Stimulated activated naive CD8-positive, alpha-beta T cell treated with anti-CD3 and anti-CD28 coated beads, Interleukin-15, amount 100 ng/mL, for 72 hours (primary cell): ENCODE results near the gene SEC22C.

ENCODE experiments used
- ATAC-seq: fragments of 150-1000 bp; cut with Tn5 transposase; 2 replicates; pipeline ENCODE4 v1.10.0; 2021; ENCODE audit warnings: mild to moderate bottlenecking, moderate library complexity
- DNase-seq, 2 donors: peaks; one replicate each; pipeline ENCODE4 v3.0.0; 2021 to 2022
- H3K27ac Mint-ChIP-seq, 2 donors: one replicate each; pipeline ENCODE4 v1.8.0; 2022; ENCODE audit warnings: mild to moderate bottlenecking in 2 of 2, mixed read lengths in 2 of 2, moderate library complexity in 2 of 2
- H3K27me3 Mint-ChIP-seq: one replicate; pipeline ENCODE4 v1.8.0; 2022; ENCODE audit warnings: mixed read lengths
- H3K4me1 Mint-ChIP-seq: one replicate; pipeline ENCODE4 v1.8.0; 2022; ENCODE audit warnings: mild to moderate bottlenecking, mixed read lengths
- H3K4me3 Mint-ChIP-seq, 2 donors: one replicate each; pipeline ENCODE4 v1.8.0; 2022; ENCODE audit warnings: mild to moderate bottlenecking in 2 of 2, mixed read lengths in 2 of 2, moderate library complexity in 1 of 2
- H3K9me3 Mint-ChIP-seq, 2 donors: one replicate each; pipeline ENCODE4 v1.8.0; 2022; ENCODE audit warnings: mixed read lengths in 2 of 2

The SEC22C gene

GRCh38 chr3:42531470-42531869 is 50.3 kb downstream of the SEC22C start:
- Mint-ChIP-seq H3K4me1 (peaks cover 70% of the 10 kb centered on the region), H3K27ac (no peak overlapping the region)

GRCh38 chr3:42530073-42530472 is 51.7 kb downstream of the SEC22C start:
- H3K9me3 Mint-ChIP-seq: no peaks in the 10 kb centered on the region
- DNase-seq (no peak), ATAC-seq (no peak)
- no peaks in the 10 kb centered on the region for H3K27me3 Mint-ChIP-seq
- H3K4me3 Mint-ChIP-seq: no peak overlapping the region
- peaks cover 84% of the 10 kb centered on the region for H3K4me1 Mint-ChIP-seq
- no peak overlapping the region for H3K27ac Mint-ChIP-seq

More at GRCh38 chr3:42531470-42531869, 50.3 kb downstream of the SEC22C start:
- no peaks in the 10 kb centered on the region for H3K9me3 Mint-ChIP-seq
- H3K27me3 Mint-ChIP-seq: no peaks in the 10 kb centered on the region
- ATAC-seq (no peak), DNase-seq (no peak)
- H3K4me3 Mint-ChIP-seq: no peak overlapping the region

GRCh38 chr3:42529468-42529867 is 52.3 kb downstream of the SEC22C start:
- Mint-ChIP-seq H3K27ac (no peak overlapping the region), H3K9me3 (no peaks in the 10 kb centered on the region), H3K27me3 (no peaks in the 10 kb centered on the region), H3K4me1 (peaks cover 88% of the 10 kb centered on the region), H3K4me3 (no peak overlapping the region)
- ATAC-seq (no peak), DNase-seq (no peak)

GRCh38 chr3:42527368-42527917 is 54.3 kb downstream of the SEC22C start:
- ATAC-seq (no peak), DNase-seq (no peak)
- H3K27ac Mint-ChIP-seq: peak overlapping the region; percentile 93 to 97
- H3K4me3 Mint-ChIP-seq: no peak overlapping the region
- H3K27me3 Mint-ChIP-seq: no peaks in the 10 kb centered on the region
- H3K9me3 Mint-ChIP-seq: no peaks in the 10 kb centered on the region
- peaks cover 74% of the 10 kb centered on the region for H3K4me1 Mint-ChIP-seq

GRCh38 chr3:42526616-42527367 is 55.0 kb downstream of the SEC22C start:
- ATAC-seq (peak; percentile 90), DNase-seq (peak; percentile 47 to 66)
- Mint-ChIP-seq H3K27me3 (no peaks in the 10 kb centered on the region), H3K27ac (peak overlapping the region; percentile 93 to 97), H3K9me3 (no peaks in the 10 kb centered on the region), H3K4me1 (peaks cover 69% of the 10 kb centered on the region), H3K4me3 (peak overlapping the region; percentile 51 to 56)

- peaks cover 60% of the 10 kb centered on the region for H3K4me1 Mint-ChIP-seq
Measured at GRCh38 chr3:42525736-42526345, 55.9 kb downstream of the SEC22C start.

GRCh38 chr3:42525212-42525611 is 56.6 kb downstream of the SEC22C start:
- H3K27ac Mint-ChIP-seq: peak overlapping the region in 1 of 2 donors; percentile 93

More at GRCh38 chr3:42525736-42526345, 55.9 kb downstream of the SEC22C start:
- no peak overlapping the region for H3K27ac Mint-ChIP-seq
- no peaks in the 10 kb centered on the region for H3K9me3 Mint-ChIP-seq
- peak; percentile 6 for ATAC-seq
- no peaks in the 10 kb centered on the region for H3K27me3 Mint-ChIP-seq
- no peak overlapping the region for H3K4me3 Mint-ChIP-seq
- DNase-seq: no peak

GRCh38 chr3:42524751-42525150 is 57.0 kb downstream of the SEC22C start:
- DNase-seq (no peak), ATAC-seq (no peak)
- peaks cover 60% of the 10 kb centered on the region for H3K4me1 Mint-ChIP-seq
- no peaks in the 10 kb centered on the region for H3K9me3 Mint-ChIP-seq
- H3K4me3 Mint-ChIP-seq: no peak overlapping the region
- no peaks in the 10 kb centered on the region for H3K27me3 Mint-ChIP-seq
- no peak overlapping the region for H3K27ac Mint-ChIP-seq

More at GRCh38 chr3:42525212-42525611, 56.6 kb downstream of the SEC22C start:
- Mint-ChIP-seq H3K9me3 (no peaks in the 10 kb centered on the region), H3K4me3 (no peak overlapping the region), H3K27me3 (no peaks in the 10 kb centered on the region), H3K4me1 (peaks cover 60% of the 10 kb centered on the region)
- ATAC-seq (no peak), DNase-seq (no peak)

GRCh38 chr3:42520906-42521305 is 60.9 kb downstream of the SEC22C start:
- peak overlapping the region in 1 of 2 donors; percentile 41 for H3K27ac Mint-ChIP-seq
- ATAC-seq (no peak), DNase-seq (no peak)
- no peaks in the 10 kb centered on the region for H3K27me3 Mint-ChIP-seq
- no peaks in the 10 kb centered on the region for H3K9me3 Mint-ChIP-seq
- H3K4me1 Mint-ChIP-seq: peaks cover 32% of the 10 kb centered on the region
- H3K4me3 Mint-ChIP-seq: no peak overlapping the region

GRCh38 chr3:42520336-42520735 is 61.4 kb downstream of the SEC22C start:
- ATAC-seq (no peak), DNase-seq (no peak)
- H3K27ac Mint-ChIP-seq: peak overlapping the region in 1 of 2 donors; percentile 10
- H3K4me1 Mint-ChIP-seq: peaks cover 26% of the 10 kb centered on the region
- no peaks in the 10 kb centered on the region for H3K9me3 Mint-ChIP-seq
- no peaks in the 10 kb centered on the region for H3K27me3 Mint-ChIP-seq
- H3K4me3 Mint-ChIP-seq: no peak overlapping the region

- peak overlapping the region; percentile 4 to 50 for H3K27ac Mint-ChIP-seq
- H3K4me3 Mint-ChIP-seq: peak overlapping the region; percentile 47 to 58
- ATAC-seq (peak; percentile 92), DNase-seq (peak in 1 of 2 donors; percentile 30)
- no peaks in the 10 kb centered on the region for H3K9me3 Mint-ChIP-seq
- no peaks in the 10 kb centered on the region for H3K27me3 Mint-ChIP-seq
- peaks cover 20% of the 10 kb centered on the region for H3K4me1 Mint-ChIP-seq
Measured at GRCh38 chr3:42519568-42519962, 62.2 kb downstream of the SEC22C start.

GRCh38 chr3:42518800-42519567 is 62.8 kb downstream of the SEC22C start:
- ATAC-seq (no peak), DNase-seq (no peak)
- Mint-ChIP-seq H3K4me1 (peaks cover 20% of the 10 kb centered on the region), H3K27ac (no peak overlapping the region), H3K4me3 (no peak overlapping the region), H3K27me3 (no peaks in the 10 kb centered on the region), H3K9me3 (no peaks in the 10 kb centered on the region)

- DNase-seq: no peak
- no peaks in the 10 kb centered on the region for H3K27me3 Mint-ChIP-seq
- no peaks in the 10 kb centered on the region for H3K9me3 Mint-ChIP-seq
- H3K4me3 Mint-ChIP-seq: no peak overlapping the region
- no peak for ATAC-seq
- peaks cover 20% of the 10 kb centered on the region for H3K4me1 Mint-ChIP-seq
- no peak overlapping the region for H3K27ac Mint-ChIP-seq
Measured at GRCh38 chr3:42517117-42517516, 64.7 kb downstream of the SEC22C start.

- no peak for DNase-seq
- peak overlapping the region in 1 of 2 donors; percentile 89 for H3K27ac Mint-ChIP-seq
Measured at GRCh38 chr3:42516443-42516842, 65.3 kb downstream of the SEC22C start.

GRCh38 chr3:42515976-42516375 is 65.8 kb downstream of the SEC22C start:
- Mint-ChIP-seq H3K27ac (peak overlapping the region in 1 of 2 donors; percentile 89), H3K4me1 (peaks cover 31% of the 10 kb centered on the region), H3K4me3 (no peak overlapping the region), H3K9me3 (no peaks in the 10 kb centered on the region), H3K27me3 (no peaks in the 10 kb centered on the region)
- ATAC-seq (no peak), DNase-seq (no peak)

More at GRCh38 chr3:42516443-42516842, 65.3 kb downstream of the SEC22C start:
- Mint-ChIP-seq H3K9me3 (no peaks in the 10 kb centered on the region), H3K27me3 (no peaks in the 10 kb centered on the region), H3K4me1 (peaks cover 26% of the 10 kb centered on the region), H3K4me3 (no peak overlapping the region)
- ATAC-seq: no peak
